GM12878 (cell line): ENCODE results near the gene ZPBP2. TPM values are rescaled to one million over a fixed set of nuclear protein-coding genes. Genes with fewer than 3 reads are reported as not detected.

Experiments used
- CBX3 ChIP-seq: fragments of 200-600 bp; sonication (generic); IDR thresholded peaks from 2 replicates; pipeline ENCODE4 v1.6.1; 2016; ENCODE audit warnings: low read depth, borderline replicate concordance
- CHD1 ChIP-seq: IDR thresholded peaks from 2 replicates; pipeline ENCODE4 v1.6.1; 2012; ENCODE audit warnings: low read depth, low read length, improper control_type of control experiment
- CHD4 ChIP-seq: fragments of 200-600 bp; sonication (generic); IDR thresholded peaks from 2 replicates; pipeline ENCODE4 v1.6.1; 2016; ENCODE audit warnings: mild to moderate bottlenecking
- GABPA ChIP-seq: IDR thresholded peaks from 2 replicates; pipeline ENCODE4 v1.6.1; 2014; ENCODE audit warnings: antibody characterized with exemption, low read depth, mild to moderate bottlenecking, inconsistent platforms
- GATAD2B ChIP-seq: fragments of 450-650 bp; conservative IDR thresholded peaks from 2 replicates; pipeline ENCODE4 v1.6.1; 2017; ENCODE audit warnings: low read depth, mild to moderate bottlenecking, moderate library complexity
- HDGF ChIP-seq: fragments of 450-650 bp; IDR thresholded peaks from 2 replicates; pipeline ENCODE4 v1.6.1; 2016; ENCODE audit warnings: antibody characterized with exemption
- JUND ChIP-seq: IDR thresholded peaks from 2 replicates; pipeline ENCODE4 v1.6.1; 2012; ENCODE audit warnings: low read depth, mild to moderate bottlenecking, low read length, improper control_type of control experiment, moderate library complexity
- KDM1A ChIP-seq: fragments of 200-600 bp; sonication (generic); IDR thresholded peaks from 2 replicates; pipeline ENCODE4 v1.6.1; 2016; ENCODE audit warnings: borderline replicate concordance
- MXI1 ChIP-seq: fragments of 150-350 bp; IDR thresholded peaks from 2 replicates; pipeline ENCODE4 v1.6.1; 2011; ENCODE audit warnings: low read depth, mild to moderate bottlenecking, inconsistent platforms, low read length, improper control_type of control experiment
- NBN ChIP-seq: fragments of 450-650 bp; IDR thresholded peaks from 2 replicates; pipeline ENCODE4 v1.6.1; 2016
- NRF1 ChIP-seq: conservative IDR thresholded peaks from 2 replicates; pipeline ENCODE4 v1.6.1; 2011; ENCODE audit warnings: mild to moderate bottlenecking, low read depth, low read length, improper control_type of control experiment
- RUNX3 ChIP-seq: IDR thresholded peaks from 2 replicates; pipeline ENCODE4 v1.6.1; 2012; ENCODE audit warnings: low read length, inconsistent platforms
- SIX5 ChIP-seq: IDR thresholded peaks from 2 replicates; pipeline ENCODE4 v1.6.1; 2011; ENCODE audit warnings: mild to moderate bottlenecking, low read depth, low read length, moderate library complexity; ENCODE audit not compliant: severe bottlenecking
- TARDBP ChIP-seq: IDR thresholded peaks from 2 replicates; pipeline ENCODE4 v1.6.1; 2016; ENCODE audit warnings: borderline replicate concordance
- TCF12 ChIP-seq: IDR thresholded peaks from 2 replicates; pipeline ENCODE4 v1.6.1; 2011; ENCODE audit warnings: low read depth, mild to moderate bottlenecking, low read length
- ZSCAN29 ChIP-seq: fragments of 450-650 bp; IDR thresholded peaks from 2 replicates; pipeline ENCODE4 v1.6.1; 2017; ENCODE audit warnings: mild to moderate bottlenecking, moderate library complexity
- polyA plus RNA-seq, 11 experiments: library from polyadenylated mRNA; depleted of rRNA in 4 of 11; unstranded in 6 of 11; stranded (reverse) in 5 of 11; fragments of >200 nt; fragmentation: Nextera tagmentation in 4 of 11; fragmentation: Illumina TruSeq in 1 of 11; extraction: Ambion mirVana in 4 of 11; extraction: Trizol in 1 of 11; gene quantifications; 1 replicate in 1 of 11; 2 replicates in 10 of 11; pipeline versions ENCODE4 v1.2.1 to v1.2.3, GENCODE V29; 2011 to 2016; ENCODE audit warnings: inconsistent platforms in 2 of 11, missing spikeins in 2 of 11, low read depth in 1 of 11
- total RNA-seq, 4 experiments: library from RNA; depleted of rRNA in 3 of 4; stranded (reverse); fragments of >200 nt in 3 of 4; fragmentation: Illumina TruSeq in 1 of 4; extraction: Trizol in 1 of 4; gene quantifications; 2 replicates each; pipeline versions ENCODE4 v1.2.1 to v1.2.3, GENCODE V29; 2013 to 2021
- TF ChIP-seq, protein P1 (sequence below): IDR thresholded peaks from 2 replicates; pipeline ENCODE4 v1.6.1; 2011; ENCODE audit warnings: mild to moderate bottlenecking, low read depth, low read length, moderate library complexity; ENCODE audit not compliant: insufficient replicate concordance
- TF ChIP-seq, protein P2 (sequence below): fragments of 450-650 bp; IDR thresholded peaks from 2 replicates; pipeline ENCODE4 v1.6.1; 2018; ENCODE audit warnings: mild to moderate bottlenecking, low read depth, moderate library complexity; ENCODE audit not compliant: partially characterized antibody
- TF ChIP-seq, protein P3 (sequence below): fragments of 450-650 bp; IDR thresholded peaks from 2 replicates; pipeline ENCODE4 v1.6.1; 2016; ENCODE audit warnings: mild to moderate bottlenecking
- TF ChIP-seq, protein P4 (sequence below): IDR thresholded peaks from 2 replicates; pipeline ENCODE4 v1.6.1; 2012; ENCODE audit warnings: low read depth, low read length, improper control_type of control experiment
- TF ChIP-seq, protein P5 (sequence below): fragments of 450-650 bp; IDR thresholded peaks from 2 replicates; pipeline ENCODE4 v1.6.1; 2016; ENCODE audit warnings: mild to moderate bottlenecking
- TF ChIP-seq, protein P6 (sequence below): fragments of 450-650 bp; IDR thresholded peaks from 2 replicates; pipeline ENCODE4 v1.6.1; 2017; ENCODE audit warnings: borderline replicate concordance

The ZPBP2 gene
- total and polyA plus RNA-seq, 10 of the 15 experiments (the other 5 are each of a cell fraction or from before 2014, with no cell fraction given) = 0.33 to 1.0 (median 0.58) TPM

DNA sequence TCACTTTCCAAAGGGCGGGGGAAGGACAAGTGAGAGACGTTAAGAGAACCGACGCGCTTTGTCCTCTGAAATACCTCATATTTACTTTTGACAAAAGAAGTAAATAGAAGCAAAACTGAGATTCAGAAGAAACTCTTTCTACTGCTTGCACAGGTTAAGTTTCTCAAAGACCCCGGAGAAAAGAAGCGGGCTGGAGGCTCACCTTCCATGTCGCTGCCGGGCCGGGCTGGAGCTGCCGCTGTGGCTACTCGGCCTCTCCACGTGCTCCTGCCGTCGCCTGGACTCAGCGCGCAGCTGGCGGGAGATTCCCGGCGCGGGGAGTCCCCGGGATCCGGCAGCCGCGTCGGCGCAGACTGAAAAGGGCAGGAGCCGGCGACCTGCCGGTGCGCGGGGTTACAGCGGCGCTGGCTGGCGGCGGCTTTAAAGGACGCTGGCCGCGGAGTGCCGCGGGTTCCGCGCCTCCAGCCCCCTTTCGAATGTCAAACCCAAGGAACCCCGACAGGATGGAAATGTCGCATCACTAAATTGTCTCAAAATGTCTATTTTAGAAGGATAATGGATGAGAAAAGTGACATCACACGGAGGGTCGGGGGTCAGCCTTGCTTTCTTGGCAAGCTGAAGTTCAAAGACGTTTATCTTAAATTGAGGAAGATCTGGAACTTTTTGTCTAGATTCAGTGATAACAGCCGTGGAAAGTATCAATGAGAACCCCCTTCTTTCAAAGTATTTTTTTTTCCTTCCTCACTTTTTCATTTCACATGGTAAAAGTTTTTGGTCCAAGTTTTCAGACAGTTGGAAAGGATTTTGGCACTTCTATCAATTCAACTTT lies 3.9 kb upstream of the ZPBP2 start, which contains the start of gene IKZF3 (continued):
- TF ChIP-seq, protein P1, sequence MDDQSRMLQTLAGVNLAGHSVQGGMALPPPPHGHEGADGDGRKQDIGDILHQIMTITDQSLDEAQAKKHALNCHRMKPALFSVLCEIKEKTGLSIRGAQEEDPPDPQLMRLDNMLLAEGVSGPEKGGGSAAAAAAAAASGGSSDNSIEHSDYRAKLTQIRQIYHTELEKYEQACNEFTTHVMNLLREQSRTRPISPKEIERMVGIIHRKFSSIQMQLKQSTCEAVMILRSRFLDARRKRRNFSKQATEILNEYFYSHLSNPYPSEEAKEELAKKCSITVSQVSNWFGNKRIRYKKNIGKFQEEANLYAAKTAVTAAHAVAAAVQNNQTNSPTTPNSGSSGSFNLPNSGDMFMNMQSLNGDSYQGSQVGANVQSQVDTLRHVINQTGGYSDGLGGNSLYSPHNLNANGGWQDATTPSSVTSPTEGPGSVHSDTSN = peak; percentile 61
- TF ChIP-seq GATAD2B = peak; percentile 89
- no peak for TF ChIP-seq GABPA
- TF ChIP-seq, protein P2, sequence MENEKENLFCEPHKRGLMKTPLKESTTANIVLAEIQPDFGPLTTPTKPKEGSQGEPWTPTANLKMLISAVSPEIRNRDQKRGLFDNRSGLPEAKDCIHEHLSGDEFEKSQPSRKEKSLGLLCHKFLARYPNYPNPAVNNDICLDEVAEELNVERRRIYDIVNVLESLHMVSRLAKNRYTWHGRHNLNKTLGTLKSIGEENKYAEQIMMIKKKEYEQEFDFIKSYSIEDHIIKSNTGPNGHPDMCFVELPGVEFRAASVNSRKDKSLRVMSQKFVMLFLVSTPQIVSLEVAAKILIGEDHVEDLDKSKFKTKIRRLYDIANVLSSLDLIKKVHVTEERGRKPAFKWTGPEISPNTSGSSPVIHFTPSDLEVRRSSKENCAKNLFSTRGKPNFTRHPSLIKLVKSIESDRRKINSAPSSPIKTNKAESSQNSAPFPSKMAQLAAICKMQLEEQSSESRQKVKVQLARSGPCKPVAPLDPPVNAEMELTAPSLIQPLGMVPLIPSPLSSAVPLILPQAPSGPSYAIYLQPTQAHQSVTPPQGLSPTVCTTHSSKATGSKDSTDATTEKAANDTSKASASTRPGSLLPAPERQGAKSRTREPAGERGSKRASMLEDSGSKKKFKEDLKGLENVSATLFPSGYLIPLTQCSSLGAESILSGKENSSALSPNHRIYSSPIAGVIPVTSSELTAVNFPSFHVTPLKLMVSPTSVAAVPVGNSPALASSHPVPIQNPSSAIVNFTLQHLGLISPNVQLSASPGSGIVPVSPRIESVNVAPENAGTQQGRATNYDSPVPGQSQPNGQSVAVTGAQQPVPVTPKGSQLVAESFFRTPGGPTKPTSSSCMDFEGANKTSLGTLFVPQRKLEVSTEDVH = no peak
- TF ChIP-seq, protein P3, sequence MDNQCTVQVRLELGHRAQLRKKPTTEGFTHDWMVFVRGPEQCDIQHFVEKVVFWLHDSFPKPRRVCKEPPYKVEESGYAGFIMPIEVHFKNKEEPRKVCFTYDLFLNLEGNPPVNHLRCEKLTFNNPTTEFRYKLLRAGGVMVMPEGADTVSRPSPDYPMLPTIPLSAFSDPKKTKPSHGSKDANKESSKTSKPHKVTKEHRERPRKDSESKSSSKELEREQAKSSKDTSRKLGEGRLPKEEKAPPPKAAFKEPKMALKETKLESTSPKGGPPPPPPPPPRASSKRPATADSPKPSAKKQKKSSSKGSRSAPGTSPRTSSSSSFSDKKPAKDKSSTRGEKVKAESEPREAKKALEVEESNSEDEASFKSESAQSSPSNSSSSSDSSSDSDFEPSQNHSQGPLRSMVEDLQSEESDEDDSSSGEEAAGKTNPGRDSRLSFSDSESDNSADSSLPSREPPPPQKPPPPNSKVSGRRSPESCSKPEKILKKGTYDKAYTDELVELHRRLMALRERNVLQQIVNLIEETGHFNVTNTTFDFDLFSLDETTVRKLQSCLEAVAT = no peak
- TF ChIP-seq CHD4 = no peak
- no peak for TF ChIP-seq KDM1A
- TF ChIP-seq MXI1 = peak; percentile 99
- TF ChIP-seq, protein P4, sequence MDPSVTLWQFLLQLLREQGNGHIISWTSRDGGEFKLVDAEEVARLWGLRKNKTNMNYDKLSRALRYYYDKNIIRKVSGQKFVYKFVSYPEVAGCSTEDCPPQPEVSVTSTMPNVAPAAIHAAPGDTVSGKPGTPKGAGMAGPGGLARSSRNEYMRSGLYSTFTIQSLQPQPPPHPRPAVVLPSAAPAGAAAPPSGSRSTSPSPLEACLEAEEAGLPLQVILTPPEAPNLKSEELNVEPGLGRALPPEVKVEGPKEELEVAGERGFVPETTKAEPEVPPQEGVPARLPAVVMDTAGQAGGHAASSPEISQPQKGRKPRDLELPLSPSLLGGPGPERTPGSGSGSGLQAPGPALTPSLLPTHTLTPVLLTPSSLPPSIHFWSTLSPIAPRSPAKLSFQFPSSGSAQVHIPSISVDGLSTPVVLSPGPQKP = no peak
- no peak for TF ChIP-seq CBX3
- TF ChIP-seq, protein P5, sequence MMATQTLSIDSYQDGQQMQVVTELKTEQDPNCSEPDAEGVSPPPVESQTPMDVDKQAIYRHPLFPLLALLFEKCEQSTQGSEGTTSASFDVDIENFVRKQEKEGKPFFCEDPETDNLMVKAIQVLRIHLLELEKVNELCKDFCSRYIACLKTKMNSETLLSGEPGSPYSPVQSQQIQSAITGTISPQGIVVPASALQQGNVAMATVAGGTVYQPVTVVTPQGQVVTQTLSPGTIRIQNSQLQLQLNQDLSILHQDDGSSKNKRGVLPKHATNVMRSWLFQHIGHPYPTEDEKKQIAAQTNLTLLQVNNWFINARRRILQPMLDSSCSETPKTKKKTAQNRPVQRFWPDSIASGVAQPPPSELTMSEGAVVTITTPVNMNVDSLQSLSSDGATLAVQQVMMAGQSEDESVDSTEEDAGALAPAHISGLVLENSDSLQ = peak; percentile 23; the same call in 1 of the 2 replicates
- peak; percentile 56 for TF ChIP-seq RUNX3
- no peak for TF ChIP-seq JUND
- TF ChIP-seq NBN = peak; percentile 41
- 0 out of 2 replicates have a peak, but pooled peaks have one; percentile 24 for TF ChIP-seq NRF1
- TF ChIP-seq ZSCAN29 = 0 out of 2 replicates have a peak, but pooled peaks have one; percentile 10
- TF ChIP-seq TARDBP = 0 out of 2 replicates have a peak, but pooled peaks have one; percentile 82
- no peak for TF ChIP-seq HDGF
- TF ChIP-seq CHD1 = no peak
- TF ChIP-seq TCF12 = peak; percentile 99
- TF ChIP-seq, protein P6, sequence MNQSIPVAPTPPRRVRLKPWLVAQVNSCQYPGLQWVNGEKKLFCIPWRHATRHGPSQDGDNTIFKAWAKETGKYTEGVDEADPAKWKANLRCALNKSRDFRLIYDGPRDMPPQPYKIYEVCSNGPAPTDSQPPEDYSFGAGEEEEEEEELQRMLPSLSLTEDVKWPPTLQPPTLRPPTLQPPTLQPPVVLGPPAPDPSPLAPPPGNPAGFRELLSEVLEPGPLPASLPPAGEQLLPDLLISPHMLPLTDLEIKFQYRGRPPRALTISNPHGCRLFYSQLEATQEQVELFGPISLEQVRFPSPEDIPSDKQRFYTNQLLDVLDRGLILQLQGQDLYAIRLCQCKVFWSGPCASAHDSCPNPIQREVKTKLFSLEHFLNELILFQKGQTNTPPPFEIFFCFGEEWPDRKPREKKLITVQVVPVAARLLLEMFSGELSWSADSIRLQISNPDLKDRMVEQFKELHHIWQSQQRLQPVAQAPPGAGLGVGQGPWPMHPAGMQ = no peak
- TF ChIP-seq SIX5 = no peak
